Right lobe of liver (tissue), 4 donors: ENCODE measurements around the gene EPHB1.

Experiments used
- CTCF ChIP-seq, 4 donors: fragments of 200-600 bp in 3 of 4; fragments of 450-650 bp in 1 of 4; IDR thresholded peaks; one replicate each; pipeline versions ENCODE4 v1.5.1 to v1.8.0; 2016 to 2022; ENCODE audit warnings: antibody characterized with exemption in 4 of 4, mild to moderate bottlenecking in 2 of 4
- POLR2A ChIP-seq: fragments of 450-650 bp; IDR thresholded peaks from one replicate; pipeline ENCODE4 v1.6.1; 2017; ENCODE audit warnings: antibody characterized with exemption, mild to moderate bottlenecking
- donor health status: DM: no; HTN: no; CAD: no.
- donor health status: DM: no; HTN: no; CAD: no.
- donor health status: DM: no; HTN: yes; CAD: no.

- TF ChIP-seq POLR2A, result no peak
- no peak for TF ChIP-seq CTCF (IDR thresholded peaks at IDR 0.05)
Measured at GRCh38 chr3:134904776-134905646, 110.0 kb downstream of the EPHB1 start.
